ENCODE measurements around the gene CHD6.

CHD6 gene

GRCh38 chr20:41592516-41593216, 25.5 kb downstream of the CHD6 start:
- no peak for DNase-seq (ENCODE audit: low read depth in 2 of 2)

GRCh38 chr20:41587956-41588355, 30.2 kb downstream of the CHD6 start:
- DNase-seq (ENCODE audit: low read depth in 2 of 2): no peak

GRCh38 chr20:41587523-41587922, 30.7 kb downstream of the CHD6 start:
- no peak for DNase-seq (ENCODE audit: low read depth in 2 of 2)

- no peak for DNase-seq (ENCODE audit: low read depth in 2 of 2)
Measured at GRCh38 chr20:41586772-41587171, 31.4 kb downstream of the CHD6 start.

- no peak for DNase-seq (ENCODE audit: low read depth in 2 of 2)
Measured at GRCh38 chr20:41580350-41580749, 37.8 kb downstream of the CHD6 start.

- DNase-seq (ENCODE audit: low read depth in 2 of 2): no peak
Measured at GRCh38 chr20:41577129-41578009, 40.8 kb downstream of the CHD6 start.

GRCh38 chr20:41575412-41575811, 42.8 kb downstream of the CHD6 start:
- DNase-seq (ENCODE audit: low read depth in 2 of 2): no peak

GRCh38 chr20:41574802-41575389, 43.3 kb downstream of the CHD6 start:
- DNase-seq (ENCODE audit: low read depth in 2 of 2): no peak

- no peak for DNase-seq (ENCODE audit: low read depth in 2 of 2)
Measured at GRCh38 chr20:41573955-41574354, 44.2 kb downstream of the CHD6 start.

GRCh38 chr20:41572010-41572572, 46.1 kb downstream of the CHD6 start:
- no peak for DNase-seq (ENCODE audit: low read depth in 2 of 2)

- DNase-seq (ENCODE audit: low read depth in 2 of 2): no peak
Measured at GRCh38 chr20:41571006-41571405, 47.2 kb downstream of the CHD6 start.

GRCh38 chr20:41570557-41570956, 47.6 kb downstream of the CHD6 start:
- no peak for DNase-seq (ENCODE audit: low read depth in 2 of 2)

GRCh38 chr20:41567615-41568014, 50.6 kb downstream of the CHD6 start:
- DNase-seq (ENCODE audit: low read depth in 2 of 2): no peak

GRCh38 chr20:41566896-41567527, 51.2 kb downstream of the CHD6 start:
- DNase-seq (ENCODE audit: low read depth in 2 of 2): no peak

- no peak for DNase-seq (ENCODE audit: low read depth in 2 of 2)
Measured at GRCh38 chr20:41563087-41563486, 55.1 kb downstream of the CHD6 start.

- DNase-seq (ENCODE audit: low read depth in 2 of 2): no peak
Measured at GRCh38 chr20:41560970-41561369, 57.2 kb downstream of the CHD6 start.

GRCh38 chr20:41559658-41560057, 58.5 kb downstream of the CHD6 start:
- no peak for DNase-seq (ENCODE audit: low read depth in 2 of 2)

GRCh38 chr20:41553142-41553879, 64.9 kb downstream of the CHD6 start:
- no peak for DNase-seq (ENCODE audit: low read depth in 2 of 2)

- DNase-seq (ENCODE audit: low read depth in 2 of 2): no peak
Measured at GRCh38 chr20:41552295-41553068, 65.7 kb downstream of the CHD6 start.

GRCh38 chr20:41551011-41551705, 67.0 kb downstream of the CHD6 start:
- DNase-seq (ENCODE audit: low read depth in 2 of 2): no peak
